CD4-positive, alpha-beta T cell (primary cell): ENCODE results near the gene SLC1A3. TPM values are rescaled to one million over a fixed set of nuclear protein-coding genes. Genes with fewer than 3 reads are reported as not detected.
A peak's percentile ranks its signal among the peaks of the same experiment; 100 is the strongest.

ENCODE experiments used
- ATAC-seq: fragments of 200-7000 bp; cut with Tn5 transposase; one replicate; pipeline ENCODE4 v1.10.0; 2022; ENCODE audit warnings: mild to moderate bottlenecking; ENCODE audit not compliant: poor library complexity
- CTCF ChIA-PET: fragments of 350-600 bp; sonication (Branson Sonifier 250); formaldehyde crosslinking; loops from one replicate; lab custom pipeline; 2021; ENCODE audit warnings: antibody characterized with exemption, inconsistent platforms; lab: Charles Lee
- POLR2A ChIA-PET: fragments of 350-600 bp; sonication (Branson Sonifier 250); formaldehyde crosslinking; loops from one replicate; lab custom pipeline; 2021; ENCODE audit warnings: antibody characterized with exemption, inconsistent platforms; lab: Charles Lee
- DNase-seq, 14 experiments: peaks; one replicate each; pipeline ENCODE4 v3.0.0-alpha.2; 2013 to 2020; ENCODE audit warnings: mixed read lengths in 2 of 14
- H3K27ac ChIP-seq, 2 donors: one replicate each; pipeline versions ENCODE4 v1.5.1 to v1.7.0; 2013; ENCODE audit warnings: low read length in 2 of 2, low read depth in 1 of 2, mild to moderate bottlenecking in 1 of 2
- H3K27me3 ChIP-seq, 2 experiments: 1 replicate in 1 of 2; 2 replicates in 1 of 2; pipeline versions ENCODE4 v1.6.1 to v1.7.0; 2013; ENCODE audit warnings: low read length in 2 of 2, control low read depth in 1 of 2, mild to moderate bottlenecking in 1 of 2, moderate library complexity in 1 of 2; ENCODE audit not compliant: insufficient read depth in 2 of 2, control insufficient read depth in 1 of 2
- H3K36me3 ChIP-seq: one replicate; pipeline ENCODE4 v1.6.1; 2013; ENCODE audit warnings: low read length, control low read depth; ENCODE audit not compliant: insufficient read depth
- H3K4me1 ChIP-seq: one replicate; pipeline ENCODE4 v1.6.1; 2013; ENCODE audit warnings: low read length, control low read depth; ENCODE audit not compliant: insufficient read depth
- H3K4me3 ChIP-seq: one replicate; pipeline ENCODE4 v1.5.1; 2013; ENCODE audit warnings: mild to moderate bottlenecking, low read length, moderate library complexity
- H3K9me3 ChIP-seq, 2 experiments: 1 replicate in 1 of 2; 2 replicates in 1 of 2; pipeline versions ENCODE4 v1.6.1 to v1.7.0; 2013; ENCODE audit warnings: low read length in 2 of 2, mild to moderate bottlenecking in 2 of 2, control low read depth in 1 of 2, moderate library complexity in 1 of 2; ENCODE audit not compliant: control insufficient read depth in 1 of 2, insufficient read depth in 1 of 2
- H3K27ac Mint-ChIP-seq: one replicate; pipeline ENCODE4 v1.8.0; 2020; ENCODE audit warnings: mixed read lengths
- H3K27me3 Mint-ChIP-seq: one replicate; pipeline ENCODE4 v1.8.0; 2021; ENCODE audit warnings: mixed read lengths
- H3K36me3 Mint-ChIP-seq: one replicate; pipeline ENCODE4 v1.8.0; 2021; ENCODE audit warnings: low read depth, mixed read lengths
- H3K4me1 Mint-ChIP-seq: one replicate; pipeline ENCODE4 v1.8.0; 2021; ENCODE audit warnings: low read depth, mixed read lengths
- H3K4me3 Mint-ChIP-seq: one replicate; pipeline ENCODE4 v1.8.0; 2020; ENCODE audit warnings: mild to moderate bottlenecking, mixed read lengths
- H3K9me3 Mint-ChIP-seq: one replicate; pipeline ENCODE4 v1.8.0; 2020; ENCODE audit warnings: mixed read lengths
- CTCF ChIP-seq: fragments of 200-600 bp; IDR thresholded peaks from one replicate; pipeline ENCODE4 v1.8.0; 2022; ENCODE audit warnings: antibody characterized with exemption, mild to moderate bottlenecking
- intact Hi-C, 2 experiments: fragments of 100-400 bp; cut with DNase I in 1 of 2; cut with micrococcal nuclease in 1 of 2; formaldehyde crosslinking; loops; one replicate each; pipeline versions ENCODE4 v1.15.1 to v1.9.0; 2023 to 2025; cut with DNase I, micrococcal nuclease
- total RNA-seq, 174 experiments: library from RNA in 2 of 174; stranded (reverse) in 2 of 174; gene quantifications; one replicate each; pipeline ENCODE4 v1.2.3 and lab custom pipeline; 2021 to 2026

The SLC1A3 gene
- total RNA-seq, 2 experiments from 2014 or later: not detected

- no peaks in the 10 kb centered on the region for H3K9me3 Mint-ChIP-seq
- H3K27me3 Mint-ChIP-seq: no peaks in the 10 kb centered on the region
- H3K27ac ChIP-seq: no peak overlapping the region
- H3K9me3 ChIP-seq: no peaks in the 10 kb centered on the region
- no peak for ATAC-seq
- no peaks in the 10 kb centered on the region for H3K36me3 ChIP-seq
- H3K4me1 ChIP-seq: no peaks in the 10 kb centered on the region
- ChIA-PET CTCF (no interaction called here), POLR2A (interaction anchor here (0.7 kb wide), 1 partner anchor 1658 kb away, joined by 4 read pairs; no protein-coding TSS in a partner anchor)
- H3K4me1 Mint-ChIP-seq: no peaks in the 10 kb centered on the region
- peaks cover 0 to under 1% of the 10 kb centered on the region in 2 experiments for H3K27me3 ChIP-seq
- no peak overlapping the region for H3K27ac Mint-ChIP-seq
- H3K4me3 ChIP-seq: no peak overlapping the region
- intact Hi-C loops: no loop called here
- TF ChIP-seq CTCF: no peak
- H3K36me3 Mint-ChIP-seq: no peaks in the 10 kb centered on the region
- H3K4me3 Mint-ChIP-seq: no peak overlapping the region
- peak in 2 of 14 experiments; percentile 23 to 41 for DNase-seq
These were observed 73.0 kb downstream of the SLC1A3 start for GRCh38 chr5:36679221-36679989.

GRCh38 chr5:36680066-36680465, 73.7 kb downstream of the SLC1A3 start:
- Histone ChIP-seq H3K36me3 (no peaks in the 10 kb centered on the region), H3K4me3 (no peak overlapping the region), H3K4me1 (no peaks in the 10 kb centered on the region), H3K27ac (no peak overlapping the region), H3K27me3 (no peaks in the 10 kb centered on the region), H3K9me3 (no peaks in the 10 kb centered on the region)
- no peak for TF ChIP-seq CTCF
- H3K27ac Mint-ChIP-seq: no peak overlapping the region
- no peak for ATAC-seq
- ChIA-PET CTCF (no interaction called here), POLR2A (no interaction called here)
- H3K27me3 Mint-ChIP-seq: no peaks in the 10 kb centered on the region
- no peaks in the 10 kb centered on the region for H3K36me3 Mint-ChIP-seq
- no peak overlapping the region for H3K4me3 Mint-ChIP-seq
- DNase-seq: peak in 1 of 14 experiments; percentile 39
- intact Hi-C loops: no loop called here
- H3K9me3 Mint-ChIP-seq: no peaks in the 10 kb centered on the region
- H3K4me1 Mint-ChIP-seq: no peaks in the 10 kb centered on the region

GRCh38 chr5:36681711-36682110, 75.3 kb downstream of the SLC1A3 start:
- no peaks in the 10 kb centered on the region for H3K36me3 ChIP-seq
- peaks cover 2% of the 10 kb centered on the region for H3K27me3 Mint-ChIP-seq
- ChIA-PET POLR2A (interaction anchor here (0.7 kb wide), 1 partner anchor 96 kb away, joined by 3 read pairs; no protein-coding TSS in a partner anchor), CTCF (no interaction called here)
- H3K4me3 Mint-ChIP-seq: no peak overlapping the region
- no peaks in the 10 kb centered on the region for H3K9me3 Mint-ChIP-seq
- no peaks in the 10 kb centered on the region for H3K27me3 ChIP-seq
- no peak overlapping the region for H3K4me3 ChIP-seq
- ATAC-seq (no peak), DNase-seq (no peak)
- H3K27ac ChIP-seq: no peak overlapping the region
- no peaks in the 10 kb centered on the region for H3K9me3 ChIP-seq
- H3K36me3 Mint-ChIP-seq: no peaks in the 10 kb centered on the region
- H3K4me1 ChIP-seq: no peaks in the 10 kb centered on the region
- no peak for TF ChIP-seq CTCF
- H3K27ac Mint-ChIP-seq: no peak overlapping the region
- intact Hi-C loops: no loop called here
- no peaks in the 10 kb centered on the region for H3K4me1 Mint-ChIP-seq
